GM21576 (cell line): ENCODE data around the gene CHST8.

Experiments
- ATAC-seq: cut with Tn5 transposase; IDR thresholded peaks from one replicate; pipeline ENCODE4 v1.9.1; 2021; ENCODE audit warnings: mild to moderate bottlenecking, moderate library complexity; ENCODE audit not compliant: unreplicated experiment

The CHST8 gene

GRCh38 chr19:33706631-33707030, 84.9 kb downstream of the CHST8 start:
- no peak for ATAC-seq

DNA sequence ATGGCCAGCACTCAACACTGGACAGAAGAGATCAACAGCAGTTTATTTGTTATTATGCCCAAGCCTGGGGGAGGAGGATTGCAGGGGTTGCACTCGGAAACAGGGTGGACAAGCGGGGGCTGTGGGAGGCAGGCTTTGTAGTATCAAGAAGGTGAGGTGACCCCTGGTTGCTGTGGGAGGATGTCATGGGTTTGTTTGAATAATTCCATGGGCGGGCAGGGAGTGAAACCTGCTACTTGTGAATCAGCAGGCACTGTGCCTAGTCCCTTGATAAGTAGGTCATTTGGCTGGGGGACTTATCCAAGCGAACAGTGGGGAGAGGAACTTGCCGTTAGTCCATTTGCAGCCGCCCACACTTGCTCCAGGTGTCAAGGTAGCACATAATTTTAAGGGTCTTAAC, 90.5 kb downstream of the CHST8 start:
- ATAC-seq, result no peak

DNA sequence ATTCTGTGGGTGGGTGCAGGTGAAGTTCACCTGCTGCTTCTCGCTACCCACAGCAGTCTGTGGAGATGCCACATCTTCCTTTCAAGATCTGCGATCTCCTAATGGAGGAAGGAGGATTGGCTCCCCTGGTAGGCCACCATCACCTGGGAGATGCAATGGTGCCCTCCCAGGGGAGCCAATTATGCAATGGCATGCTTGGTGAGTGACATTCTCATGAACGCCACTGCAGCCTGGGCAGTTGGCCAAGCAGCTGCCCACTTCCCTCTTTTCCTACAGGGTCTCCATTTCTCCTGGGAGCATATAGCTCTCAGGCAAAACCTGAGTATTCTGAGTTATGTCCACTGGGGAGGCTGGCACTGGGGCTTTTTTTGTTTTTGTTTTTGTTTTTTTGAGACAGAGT, 91.4 kb downstream of the CHST8 start:
- no peak for ATAC-seq

- no peak for ATAC-seq
These were observed 92.4 kb downstream of the CHST8 start for GRCh38 chr19:33714149-33714548.

DNA sequence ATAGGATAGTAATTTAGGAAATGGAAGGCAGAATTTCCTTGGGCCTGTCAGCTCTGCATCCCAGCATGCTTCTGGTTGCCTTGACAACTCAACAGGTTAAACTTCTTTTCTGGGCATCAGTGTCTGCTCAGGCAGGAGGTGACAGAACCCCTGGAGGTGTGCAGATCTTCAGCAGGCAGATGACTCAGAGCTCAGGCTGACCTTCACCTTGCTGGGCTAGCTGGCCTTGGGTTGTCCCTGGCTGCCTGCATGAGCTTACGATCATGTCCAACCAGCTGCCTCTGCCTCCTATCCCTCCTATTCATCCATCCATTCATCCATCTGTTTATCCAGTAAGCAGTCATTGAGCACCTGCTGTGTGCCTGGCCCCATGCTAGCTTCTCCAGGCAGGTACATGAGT, 93.7 kb downstream of the CHST8 start:
- ATAC-seq, result no peak

DNA sequence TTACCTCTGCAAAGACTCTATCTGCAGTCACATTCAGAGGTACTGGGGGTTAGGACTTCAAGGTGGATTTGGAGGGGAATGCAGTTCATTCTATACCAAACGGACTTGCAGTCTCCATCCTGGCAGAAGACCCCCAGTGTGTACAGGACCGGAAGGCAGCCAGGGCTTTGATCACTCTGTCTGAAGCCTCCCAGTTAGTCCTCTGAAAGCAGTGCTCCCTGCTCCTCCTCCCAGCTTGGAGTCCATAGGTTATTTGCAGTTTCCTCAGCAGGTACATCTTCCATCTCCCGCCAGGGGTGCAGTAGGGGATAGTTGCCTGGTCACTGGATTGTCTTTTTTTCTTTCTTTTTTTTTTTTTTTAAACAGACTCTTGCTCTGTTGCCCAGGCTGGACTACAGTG, 96.1 kb downstream of the CHST8 start:
- no peak for ATAC-seq

- ATAC-seq, result no peak
These were observed 97.0 kb downstream of the CHST8 start for GRCh38 chr19:33718651-33719254.

- ATAC-seq, result no peak
These were observed 97.8 kb downstream of the CHST8 start for GRCh38 chr19:33719366-33720154.

DNA sequence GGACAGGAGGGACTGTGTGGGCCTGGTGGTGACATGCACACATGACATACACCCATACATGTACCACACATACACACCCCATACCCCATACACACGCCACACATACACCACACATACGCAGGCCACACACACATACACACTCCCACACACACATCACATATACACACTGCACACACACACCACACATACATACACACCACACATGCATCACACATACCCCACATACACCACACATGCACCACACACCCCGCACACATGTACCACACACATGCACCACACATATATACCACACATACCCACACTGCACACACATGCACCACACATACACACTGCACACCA, 98.4 kb downstream of the CHST8 start:
- ATAC-seq, result no peak

- no peak for ATAC-seq
These were observed 99.2 kb downstream of the CHST8 start for GRCh38 chr19:33720691-33721682.

DNA sequence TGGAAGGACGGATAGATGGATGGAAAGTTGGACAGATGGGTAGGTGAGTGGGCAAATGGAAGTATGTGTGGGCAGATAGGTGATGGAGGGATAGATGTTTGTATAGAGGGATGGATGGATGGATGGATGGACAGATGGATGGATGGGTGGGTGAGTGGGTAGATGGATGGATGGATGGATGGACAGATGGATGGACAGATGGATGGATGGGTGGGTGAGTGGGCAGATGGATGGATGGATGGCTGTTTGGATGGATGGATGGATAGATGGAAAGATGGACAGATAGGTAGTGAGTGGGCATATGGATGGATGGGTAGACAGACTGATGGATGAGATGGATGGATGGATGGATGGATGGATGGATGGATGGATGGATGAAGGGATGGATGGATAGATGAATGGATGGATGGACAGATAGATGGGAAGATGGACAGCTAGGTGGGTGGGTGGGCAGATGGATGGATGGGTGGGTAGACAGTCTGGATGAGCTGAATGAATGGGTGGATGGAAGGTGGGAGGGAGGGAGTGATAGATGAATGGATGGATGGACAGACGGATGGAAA, 100.1 kb downstream of the CHST8 start:
- ATAC-seq, result no peak

DNA sequence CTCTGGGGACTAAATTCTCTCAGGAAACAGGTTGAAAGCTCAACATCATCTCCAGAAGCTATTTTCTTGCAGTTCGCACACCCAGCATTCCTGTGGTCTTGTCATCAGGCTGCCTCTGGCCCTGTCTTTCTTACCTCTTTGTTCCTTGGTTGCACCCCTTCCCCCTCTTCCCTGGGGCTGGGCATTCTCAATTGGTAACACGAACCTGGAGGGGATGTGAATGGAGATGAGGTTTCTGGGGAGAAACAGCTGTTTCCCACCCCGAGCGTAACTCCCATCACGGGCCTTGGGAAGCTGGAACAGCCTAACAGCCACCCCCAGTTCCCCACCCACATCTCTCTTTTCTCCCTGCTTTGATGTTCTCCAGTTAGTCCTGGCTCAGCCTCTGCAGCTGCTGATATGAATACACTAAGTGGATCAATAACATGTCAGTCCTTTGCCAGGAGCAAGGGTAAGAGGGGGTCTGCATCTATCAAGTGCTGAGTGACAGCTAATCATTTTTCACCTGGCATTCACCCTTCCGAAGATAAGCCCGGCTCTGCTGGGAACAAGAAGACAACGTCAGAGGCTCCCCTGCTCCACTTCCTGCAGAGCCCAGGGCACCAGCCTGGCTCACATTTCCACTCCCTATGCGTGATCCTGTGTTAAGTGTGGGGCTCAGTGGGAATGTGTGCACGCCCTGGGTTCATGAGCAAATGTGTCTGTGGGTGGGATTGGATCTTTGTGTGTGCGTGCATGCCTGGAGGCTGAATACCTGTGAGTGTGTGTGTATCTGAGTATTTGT, 100.9 kb downstream of the CHST8 start:
- ATAC-seq, result no peak

GRCh38 chr19:33723512-33723911, 101.8 kb downstream of the CHST8 start:
- ATAC-seq, result no peak

DNA sequence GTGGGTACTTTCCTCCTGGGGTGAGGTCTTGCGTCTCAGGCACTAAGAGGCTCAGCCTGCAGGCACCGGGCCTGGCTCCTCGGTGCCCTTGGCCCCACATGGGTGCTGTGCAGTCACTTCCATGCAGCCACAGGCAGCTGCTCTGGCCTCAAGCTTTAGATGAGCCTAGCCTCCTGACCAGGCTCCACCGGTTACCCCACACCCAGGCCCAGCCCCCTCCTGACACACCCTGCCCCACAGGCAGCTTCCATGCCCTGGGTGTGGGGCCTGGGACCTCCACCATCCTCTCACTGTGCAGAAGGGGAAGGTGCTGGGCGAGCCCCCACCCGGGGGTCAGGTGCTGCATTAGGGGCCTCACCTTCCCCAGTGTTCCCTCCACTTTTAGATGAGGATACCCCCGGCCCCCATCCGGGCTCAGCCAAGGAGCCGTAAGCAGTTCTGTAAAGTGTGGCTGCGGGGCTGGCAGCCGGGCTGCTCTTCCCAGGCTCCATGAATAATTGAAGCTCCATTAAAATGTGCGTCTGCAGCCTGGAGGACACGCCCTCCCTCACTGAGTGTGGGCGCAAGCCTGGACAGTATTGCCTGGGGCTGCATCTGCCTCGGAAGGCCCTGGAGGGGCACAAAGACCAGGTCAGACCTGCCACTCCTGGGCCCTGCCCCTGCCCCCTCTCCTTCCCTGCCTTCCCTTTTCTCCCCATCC, 102.4 kb downstream of the CHST8 start:
- no peak for ATAC-seq

DNA sequence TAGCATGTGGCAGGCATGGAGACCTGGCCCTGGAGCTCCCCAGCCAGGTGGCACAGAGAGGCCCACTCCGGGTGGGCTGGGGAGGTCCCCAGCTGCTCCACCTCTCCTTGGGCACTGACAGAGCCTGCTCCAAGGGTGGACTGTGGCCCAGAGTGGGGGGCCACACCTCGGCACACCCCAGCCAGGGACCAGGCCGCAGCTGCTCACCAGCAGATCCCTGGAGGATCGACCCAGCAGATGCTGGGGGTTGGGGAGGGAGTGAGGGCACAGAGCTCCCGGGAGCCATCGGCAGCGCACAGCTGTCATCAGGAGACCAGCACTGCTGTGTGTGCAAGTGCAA, 102.9 kb downstream of the CHST8 start:
- no peak for ATAC-seq

DNA sequence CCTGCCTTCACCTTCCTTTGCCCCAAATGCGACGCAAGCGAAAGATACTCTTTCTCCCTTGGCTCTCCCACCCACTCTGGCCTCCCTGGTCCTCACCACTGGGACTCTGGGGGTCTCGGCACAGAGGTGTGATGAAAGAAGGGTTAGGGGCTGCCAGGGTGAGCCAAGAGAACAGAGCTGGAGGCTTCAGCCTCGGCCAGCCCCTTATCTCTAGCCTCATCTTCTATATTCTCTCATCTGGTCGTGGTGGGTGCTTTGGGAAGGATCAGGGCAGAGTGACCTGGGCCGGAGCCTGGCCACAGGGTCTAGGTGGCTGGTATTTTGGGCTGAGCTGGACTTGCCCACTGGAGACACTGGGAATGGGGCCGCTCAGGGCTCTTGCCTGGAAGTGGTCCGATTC, 103.8 kb downstream of the CHST8 start:
- no peak for ATAC-seq

- no peak for ATAC-seq
These were observed 105.0 kb downstream of the CHST8 start for GRCh38 chr19:33726756-33727155.

DNA sequence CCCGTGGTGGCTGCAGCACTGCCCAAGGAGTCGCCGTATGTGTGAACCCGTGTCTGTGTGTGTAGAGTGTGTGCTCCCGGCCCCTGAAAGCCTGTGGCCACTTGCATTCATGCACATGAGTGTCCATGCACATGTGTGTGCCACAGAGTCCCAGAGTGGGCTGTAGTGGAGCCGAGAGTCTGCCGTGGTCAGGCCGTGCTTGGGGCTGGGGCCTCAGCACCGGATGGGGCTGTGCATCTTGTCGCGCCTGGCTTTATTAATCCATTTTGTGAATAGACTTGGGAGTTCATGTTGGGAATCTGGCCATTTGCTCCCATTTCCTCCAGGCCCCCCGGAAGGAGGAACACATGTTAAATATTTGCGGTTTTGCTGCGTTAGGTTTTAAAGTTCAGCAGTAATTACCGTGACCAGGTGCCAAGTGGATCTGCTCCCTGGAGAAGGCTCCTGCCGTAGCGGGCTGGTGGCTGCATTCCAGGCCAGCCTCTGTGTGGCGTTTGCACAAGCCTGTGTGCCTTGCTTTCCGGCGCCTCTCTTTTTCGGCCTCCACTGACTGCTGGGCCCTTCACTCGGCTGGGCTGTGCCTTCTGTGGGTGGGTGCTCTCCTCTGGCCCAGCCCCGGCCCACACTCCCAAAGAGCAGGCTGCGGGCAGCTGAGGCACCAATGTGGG, 105.7 kb downstream of the CHST8 start:
- no peak for ATAC-seq

- ATAC-seq, result no peak
These were observed 106.4 kb downstream of the CHST8 start for GRCh38 chr19:33728141-33728540.
